GM08714 (cell line): ENCODE measurements around the gene GGT6.

ENCODE experiments used
- H3K4me3 ChIP-seq: fragments of 200-500 bp; sonication (Bioruptor generic); 2 replicates; pipeline ENCODE4 v1.5.1; 2014; ENCODE audit warnings: mild to moderate bottlenecking, low read length, inconsistent platforms
- ZNF274 ChIP-seq: IDR thresholded peaks from 2 replicates; pipeline ENCODE4 v1.6.1; 2012; ENCODE audit warnings: mild to moderate bottlenecking, low read depth, low read length

Gene GGT6

GRCh38 chr17:4544135-4544950 is 16.0 kb downstream of the GGT6 start:
- no peak for TF ChIP-seq ZNF274
- H3K4me3 ChIP-seq = no peak overlapping the region

- H3K4me3 ChIP-seq = no peak overlapping the region
- no peak for TF ChIP-seq ZNF274
Observed at GRCh38 chr17:4543557-4544026, 16.8 kb downstream of the GGT6 start.

- no peak for TF ChIP-seq ZNF274
- no peak overlapping the region for H3K4me3 ChIP-seq
Observed at GRCh38 chr17:4542726-4543191, 17.6 kb downstream of the GGT6 start.

GRCh38 chr17:4542003-4542725 is 18.2 kb downstream of the GGT6 start:
- H3K4me3 ChIP-seq = no peak overlapping the region
- TF ChIP-seq ZNF274 = no peak

- no peak overlapping the region for H3K4me3 ChIP-seq
- TF ChIP-seq ZNF274 = no peak
Observed at GRCh38 chr17:4541328-4542002, 18.9 kb downstream of the GGT6 start.

GRCh38 chr17:4540687-4541327 is 19.6 kb downstream of the GGT6 start:
- no peak overlapping the region for H3K4me3 ChIP-seq
- TF ChIP-seq ZNF274 = no peak

- no peak overlapping the region for H3K4me3 ChIP-seq
- TF ChIP-seq ZNF274 = no peak
Observed at GRCh38 chr17:4540224-4540651, 20.1 kb downstream of the GGT6 start.

GRCh38 chr17:4539576-4540223 is 20.7 kb downstream of the GGT6 start:
- no peak for TF ChIP-seq ZNF274
- no peak overlapping the region for H3K4me3 ChIP-seq

- TF ChIP-seq ZNF274 = no peak
- no peak overlapping the region for H3K4me3 ChIP-seq
Observed at GRCh38 chr17:4539025-4539424, 21.4 kb downstream of the GGT6 start.

- no peak for TF ChIP-seq ZNF274
- H3K4me3 ChIP-seq = no peak overlapping the region
Observed at GRCh38 chr17:4538236-4539002, 22.0 kb downstream of the GGT6 start.

- no peak overlapping the region for H3K4me3 ChIP-seq
- no peak for TF ChIP-seq ZNF274
Observed at GRCh38 chr17:4537451-4538235, 22.7 kb downstream of the GGT6 start.
